ENCODE measurements around the gene DNAJB11.
"Not testable (repeated sequence)": the region's sequence is repeated elsewhere in the genome, so short reads cannot be mapped to it uniquely, and the experiment has no call there.

The DNAJB11 gene

GRCh38 chr3:186628756-186629155 lies 58.2 kb downstream of the DNAJB11 start:
- no CpG with 5 or more reads among the region's 7 CpGs for WGBS (ENCODE audit: insufficient coverage, insufficient read length)

DNA sequence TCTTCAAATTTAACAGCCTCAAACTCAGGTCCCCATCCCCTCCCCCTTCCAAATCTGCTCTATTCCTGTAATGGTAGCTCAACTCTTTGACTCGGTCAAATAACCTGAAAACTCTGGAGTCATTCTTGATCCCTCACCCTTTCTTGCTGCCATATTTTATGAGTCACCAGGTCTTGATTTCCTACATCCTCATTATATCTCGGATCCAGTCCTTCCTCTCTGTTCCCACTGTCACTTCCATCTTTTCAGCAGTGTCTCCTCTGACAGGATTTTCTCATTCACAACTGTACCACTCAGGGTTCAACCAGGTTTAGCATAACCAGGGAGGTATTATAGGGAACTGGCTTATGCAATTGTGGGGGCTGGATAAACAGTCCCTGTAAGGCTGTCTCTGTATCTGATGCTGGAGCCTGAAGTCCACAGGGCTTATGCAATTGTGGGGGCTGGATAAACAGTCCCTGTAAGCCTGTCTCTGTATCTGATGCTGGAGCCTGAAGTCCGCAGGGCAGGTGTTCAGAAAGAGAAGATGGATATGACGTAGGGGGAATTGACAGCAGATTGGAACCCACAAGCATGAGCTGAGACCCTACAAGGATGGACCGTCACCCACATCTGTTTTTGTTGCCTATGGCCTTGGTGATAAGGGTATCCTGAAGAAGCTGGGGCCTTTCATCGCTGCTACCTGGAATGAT lies 60.6 kb downstream of the DNAJB11 start:
- Histone ChIP-seq H3K36me3 (ENCODE audit: control insufficient read depth, insufficient read depth, low read length) (no peaks in the 10 kb centered on the region), H3K27ac (ENCODE audit: low read length) (no peak overlapping the region), H3K27me3 (ENCODE audit: control insufficient read depth, insufficient read depth, low read length) (no peaks in the 10 kb centered on the region), H3K4me3 (ENCODE audit: low read length) (no peak overlapping the region), H3K4me1 (ENCODE audit: control insufficient read depth, insufficient read depth, low read length) (no peaks in the 10 kb centered on the region), H3K9me3 (ENCODE audit: control insufficient read depth, insufficient read depth, low read length) (no peaks in the 10 kb centered on the region)
- DNase-seq (ENCODE audit: low read depth, low spot score): no peak
- WGBS (ENCODE audit: insufficient coverage, insufficient read length): no CpG with 5 or more reads among the region's 6 CpGs

More at GRCh38 chr3:186628756-186629155, 58.2 kb downstream of the DNAJB11 start:
- no peak for DNase-seq (ENCODE audit: low read depth, low spot score)
- Histone ChIP-seq H3K36me3 (ENCODE audit: control insufficient read depth, insufficient read depth, low read length) (no peaks in the 10 kb centered on the region), H3K4me3 (ENCODE audit: low read length) (no peak overlapping the region), H3K27me3 (ENCODE audit: control insufficient read depth, insufficient read depth, low read length) (no peaks in the 10 kb centered on the region), H3K27ac (ENCODE audit: low read length) (no peak overlapping the region), H3K9me3 (ENCODE audit: control insufficient read depth, insufficient read depth, low read length) (no peaks in the 10 kb centered on the region), H3K4me1 (ENCODE audit: control insufficient read depth, insufficient read depth, low read length) (no peaks in the 10 kb centered on the region)

- H3K4me3 ChIP-seq (ENCODE audit: low read length): no peak overlapping the region
- H3K27me3 ChIP-seq (ENCODE audit: control insufficient read depth, insufficient read depth, low read length): no peaks in the 10 kb centered on the region
- no peaks in the 10 kb centered on the region for H3K9me3 ChIP-seq (ENCODE audit: control insufficient read depth, insufficient read depth, low read length)
- no peak for DNase-seq (ENCODE audit: low read depth, low spot score)
- H3K4me1 ChIP-seq (ENCODE audit: control insufficient read depth, insufficient read depth, low read length): no peaks in the 10 kb centered on the region
- no peak overlapping the region for H3K27ac ChIP-seq (ENCODE audit: low read length)
- no peaks in the 10 kb centered on the region for H3K36me3 ChIP-seq (ENCODE audit: control insufficient read depth, insufficient read depth, low read length)
Observed at GRCh38 chr3:186633481-186633880, 63.0 kb downstream of the DNAJB11 start.

DNA sequence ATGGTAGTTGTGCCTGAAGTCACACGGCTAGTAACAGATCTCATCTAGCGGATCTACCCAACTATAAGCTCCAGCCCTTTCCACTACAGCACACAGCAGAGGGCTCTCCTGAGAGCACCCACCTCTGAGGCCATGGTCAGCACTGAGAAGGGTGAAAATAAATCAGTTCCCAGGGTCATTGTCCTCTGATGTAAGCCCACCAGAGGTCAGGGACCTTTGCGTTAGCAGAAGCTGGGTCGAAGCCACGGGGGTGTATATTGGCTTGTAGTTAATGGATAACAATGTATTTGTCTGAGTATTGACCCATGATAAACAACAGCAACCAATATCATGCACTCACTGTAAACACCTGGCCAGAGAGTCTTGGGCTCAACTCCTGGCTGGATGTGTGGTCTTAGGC lies 63.7 kb downstream of the DNAJB11 start:
- not testable (repeated sequence) for H3K27me3 ChIP-seq (ENCODE audit: control insufficient read depth, insufficient read depth, low read length); H3K9me3 ChIP-seq (ENCODE audit: control insufficient read depth, insufficient read depth, low read length); H3K36me3 ChIP-seq (ENCODE audit: control insufficient read depth, insufficient read depth, low read length); H3K4me1 ChIP-seq (ENCODE audit: control insufficient read depth, insufficient read depth, low read length); H3K27ac ChIP-seq (ENCODE audit: low read length); H3K4me3 ChIP-seq (ENCODE audit: low read length); DNase-seq (ENCODE audit: low read depth, low spot score)
- WGBS (ENCODE audit: insufficient coverage, insufficient read length): no CpG with 5 or more reads among the region's 5 CpGs
